DND-41 (cell line): ENCODE measurements around the gene RPS28.

Experiments used
- ATAC-seq: fragments of 200-7000 bp; cut with Tn5 transposase; 3 replicates; pipeline ENCODE4 v1.9.1; 2021; ENCODE audit warnings: low read depth; ENCODE audit not compliant: insufficient read depth
- DNase-seq: peaks from one replicate; pipeline ENCODE4 v3.0.0-alpha.2; 2020
- H2AFZ ChIP-seq: 2 replicates; pipeline ENCODE4 v1.6.0; 2012; ENCODE audit warnings: low read depth, low read length
- H3K27ac ChIP-seq: 2 replicates; pipeline ENCODE4 v1.5.1; 2012; ENCODE audit warnings: low read length, inconsistent platforms
- H3K27me3 ChIP-seq: fragments of 200-600 bp; sonication (generic); 2 replicates; pipeline ENCODE4 v1.6.0; 2012; ENCODE audit warnings: low read length, mild to moderate bottlenecking, inconsistent platforms; ENCODE audit not compliant: insufficient read depth, poor library complexity
- H3K36me3 ChIP-seq: 2 replicates; pipeline ENCODE4 v1.5.1; 2012; ENCODE audit warnings: low read length, inconsistent platforms; ENCODE audit not compliant: insufficient read depth
- H3K4me1 ChIP-seq: 2 replicates; pipeline ENCODE4 v1.5.1; 2012; ENCODE audit warnings: mild to moderate bottlenecking, low read length; ENCODE audit not compliant: insufficient read depth
- H3K4me2 ChIP-seq: 2 replicates; pipeline ENCODE4 v1.6.0; 2012; ENCODE audit warnings: mild to moderate bottlenecking, moderate library complexity, low read length, inconsistent platforms; ENCODE audit not compliant: insufficient read depth
- H3K4me3 ChIP-seq, 2 experiments: fragments of 200-600 bp in 1 of 2; shearing (Covaris generic) in 1 of 2; 2 replicates each; pipeline ENCODE4 v1.5.1; 2012 to 2016; ENCODE audit warnings: inconsistent platforms in 2 of 2, low read length in 2 of 2, mild to moderate bottlenecking in 2 of 2, low read depth in 1 of 2, moderate library complexity in 1 of 2
- H3K79me2 ChIP-seq: 2 replicates; pipeline ENCODE4 v1.6.0; 2012; ENCODE audit warnings: low read length, inconsistent platforms; ENCODE audit not compliant: insufficient read depth
- H3K9ac ChIP-seq: 2 replicates; pipeline ENCODE4 v1.6.0; 2012; ENCODE audit warnings: low read depth, mild to moderate bottlenecking, inconsistent platforms, low read length, moderate library complexity
- H3K9me3 ChIP-seq: 2 replicates; pipeline ENCODE4 v1.5.1; 2012; ENCODE audit warnings: low read length, moderate library complexity, mild to moderate bottlenecking, inconsistent platforms; ENCODE audit not compliant: insufficient read depth, severe bottlenecking
- H4K20me1 ChIP-seq: 2 replicates; pipeline ENCODE4 v1.6.0; 2012; ENCODE audit warnings: low read length; ENCODE audit not compliant: insufficient read depth
- CTCF ChIP-seq: IDR thresholded peaks from 2 replicates; pipeline ENCODE4 v1.5.1; 2012; ENCODE audit warnings: borderline replicate concordance, low read length, moderate library complexity, mild to moderate bottlenecking; ENCODE audit not compliant: poor library complexity, severe bottlenecking; ENCODE audit errors: extremely low read depth
- EZH2 ChIP-seq: IDR thresholded peaks from 3 replicates; pipeline ENCODE4 v1.6.1; 2012; ENCODE audit warnings: borderline replicate concordance, low read depth, mild to moderate bottlenecking, moderate library complexity, low read length, inconsistent platforms; ENCODE audit not compliant: severe bottlenecking

RPS28 gene

GRCh38 chr19:8329996-8330395, 8.7 kb downstream of the RPS28 start:
- no peak for DNase-seq
- no peaks in the 10 kb centered on the region for H3K79me2 ChIP-seq
- no peak overlapping the region for H3K4me2 ChIP-seq
- H2AFZ ChIP-seq: no peak overlapping the region
- no peaks in the 10 kb centered on the region for H4K20me1 ChIP-seq
- no peak overlapping the region for H3K27ac ChIP-seq
- no peak overlapping the region for H3K9ac ChIP-seq
- no peaks in the 10 kb centered on the region for H3K9me3 ChIP-seq
- no peak overlapping the region for H3K4me3 ChIP-seq
- no peak for TF ChIP-seq CTCF
- no peaks in the 10 kb centered on the region for H3K36me3 ChIP-seq
- no peaks in the 10 kb centered on the region for H3K4me1 ChIP-seq
- ATAC-seq: no peak
- H3K27me3 ChIP-seq: no peaks in the 10 kb centered on the region

GRCh38 chr19:8331263-8331845, 10.1 kb downstream of the RPS28 start:
- Histone ChIP-seq H3K36me3 (no peaks in the 10 kb centered on the region), H3K4me2 (no peak overlapping the region), H4K20me1 (no peaks in the 10 kb centered on the region), H3K9me3 (no peaks in the 10 kb centered on the region), H3K79me2 (no peaks in the 10 kb centered on the region), H2AFZ (no peak overlapping the region), H3K9ac (no peak overlapping the region), H3K27ac (no peak overlapping the region), H3K4me1 (no peaks in the 10 kb centered on the region), H3K27me3 (no peaks in the 10 kb centered on the region), H3K4me3 (no peak overlapping the region)
- TF ChIP-seq CTCF: no peak
- TF ChIP-seq EZH2: no peak
- ATAC-seq (no peak), DNase-seq (no peak)

- Histone ChIP-seq H4K20me1 (no peaks in the 10 kb centered on the region), H3K36me3 (no peaks in the 10 kb centered on the region), H3K9ac (no peak overlapping the region), H3K79me2 (no peaks in the 10 kb centered on the region), H3K27ac (no peak overlapping the region), H2AFZ (no peak overlapping the region), H3K4me1 (no peaks in the 10 kb centered on the region), H3K4me3 (no peak overlapping the region), H3K27me3 (no peaks in the 10 kb centered on the region), H3K9me3 (no peaks in the 10 kb centered on the region), H3K4me2 (no peak overlapping the region)
- DNase-seq (no peak), ATAC-seq (no peak)
- TF ChIP-seq EZH2 (no peak), CTCF (no peak)
Observed at GRCh38 chr19:8332976-8333766, 11.9 kb downstream of the RPS28 start.
